ENCODE results near the gene CREBBP. TPM values are rescaled to one million over a fixed set of nuclear protein-coding genes. Genes with fewer than 3 reads are reported as not detected.

CREBBP gene
- total and polyA plus RNA-seq, 2 donors from 2014 or later: 5.9 to 74.6 TPM

GRCh38 chr16:3819175-3819527 lies 61.4 kb downstream of the CREBBP start:
- Histone ChIP-seq H3K4me1 (ENCODE audit: control insufficient read depth in 2 of 3, insufficient read depth in 2 of 3, low read depth in 1 of 3, low read length in 3 of 3) (peaks cover 0 to 48% (median 23%) of the 10 kb centered on the region in 3 donors), H3K9me3 (ENCODE audit: control insufficient read depth in 2 of 3, insufficient read depth in 1 of 3, low read length in 3 of 3) (no peaks in the 10 kb centered on the region), H3K4me3 (ENCODE audit: low read length in 3 of 3) (no peak overlapping the region), H3K36me3 (ENCODE audit: control insufficient read depth in 2 of 3, insufficient read depth in 3 of 3, low read length in 3 of 3) (no peaks in the 10 kb centered on the region), H3K9ac (ENCODE audit: low read length in 3 of 3) (no peak overlapping the region), H3K27me3 (ENCODE audit: control insufficient read depth, insufficient read depth, low read length) (no peaks in the 10 kb centered on the region), H3K27ac (ENCODE audit: low read depth in 2 of 2, low read length in 2 of 2) (no peak overlapping the region)
- intact Hi-C loops (cut with DNase I): no loop called here
- FAIRE-seq: no peak
- no peak for TF ChIP-seq CTCF (IDR thresholded peaks at IDR 0.05; ENCODE audit: borderline replicate concordance, extremely low read depth, insufficient read depth)
- DNase-seq: no peak

GRCh38 chr16:3816326-3816725 lies 64.2 kb downstream of the CREBBP start:
- Histone ChIP-seq H3K4me1 (ENCODE audit: control insufficient read depth in 2 of 3, insufficient read depth in 2 of 3, low read depth in 1 of 3, low read length in 3 of 3) (peaks cover 0 to 33% (median 23%) of the 10 kb centered on the region in 3 donors), H3K4me3 (ENCODE audit: low read length in 3 of 3) (no peak overlapping the region), H3K9me3 (ENCODE audit: control insufficient read depth in 2 of 3, insufficient read depth in 1 of 3, low read length in 3 of 3) (no peaks in the 10 kb centered on the region), H3K9ac (ENCODE audit: low read length in 3 of 3) (no peak overlapping the region), H3K36me3 (ENCODE audit: control insufficient read depth in 2 of 3, insufficient read depth in 3 of 3, low read length in 3 of 3) (no peaks in the 10 kb centered on the region), H3K27ac (ENCODE audit: low read depth in 2 of 2, low read length in 2 of 2) (no peak overlapping the region), H3K27me3 (ENCODE audit: control insufficient read depth, insufficient read depth, low read length) (no peaks in the 10 kb centered on the region)
- DNase-seq (no peak), FAIRE-seq (no peak)
- no peak for TF ChIP-seq CTCF (IDR thresholded peaks at IDR 0.05; ENCODE audit: borderline replicate concordance, extremely low read depth, insufficient read depth)
- intact Hi-C loops (cut with DNase I): no loop called here

- no peaks in the 10 kb centered on the region for H3K9me3 ChIP-seq (ENCODE audit: control insufficient read depth in 2 of 3, insufficient read depth in 1 of 3, low read length in 3 of 3)
- intact Hi-C loops (cut with DNase I): no loop called here
- H3K27me3 ChIP-seq (ENCODE audit: control insufficient read depth, insufficient read depth, low read length): no peaks in the 10 kb centered on the region
- H3K9ac ChIP-seq (ENCODE audit: low read length in 3 of 3): no peak overlapping the region
- H3K36me3 ChIP-seq (ENCODE audit: control insufficient read depth in 2 of 3, insufficient read depth in 3 of 3, low read length in 3 of 3): peaks cover 1 to 7% (median 4%) of the 10 kb centered on the region in 3 donors
- FAIRE-seq: no peak
- TF ChIP-seq CTCF (IDR thresholded peaks at IDR 0.05; ENCODE audit: borderline replicate concordance, extremely low read depth, insufficient read depth): no peak
- DNase-seq: no peak
- H3K4me1 ChIP-seq (ENCODE audit: control insufficient read depth in 2 of 3, insufficient read depth in 2 of 3, low read depth in 1 of 3, low read length in 3 of 3): peaks cover 0 to 20% (median 11%) of the 10 kb centered on the region in 3 donors
- no peak overlapping the region for H3K4me3 ChIP-seq (ENCODE audit: low read length in 3 of 3)
- H3K27ac ChIP-seq (ENCODE audit: low read depth in 2 of 2, low read length in 2 of 2): no peak overlapping the region
Observed at GRCh38 chr16:3814755-3815154, 65.8 kb downstream of the CREBBP start.

Data from kidney (tissue), 14 donors.